HCT116 (cell line): ENCODE measurements around the gene SPTBN1.

ENCODE experiments used
- EGR1 ChIP-seq: IDR thresholded peaks from 2 replicates; pipeline ENCODE4 v1.6.1; 2012; ENCODE audit warnings: low read depth
- POLR2AphosphoS5 ChIP-seq: IDR thresholded peaks from 2 replicates; pipeline ENCODE4 v1.6.1; 2011; ENCODE audit warnings: mild to moderate bottlenecking, low read depth, low read length, moderate library complexity
- TCF7L2 ChIP-seq: IDR thresholded peaks from 2 replicates; pipeline ENCODE4 v1.7.0; 2011; ENCODE audit warnings: borderline replicate concordance, inconsistent platforms; ENCODE audit not compliant: insufficient read depth, insufficient read length; ENCODE audit errors: extremely low read depth
- ZNF274 ChIP-seq: fragments of 200-500 bp; sonication (Bioruptor generic); IDR thresholded peaks from 2 replicates; pipeline ENCODE4 v1.6.1; 2014; ENCODE audit warnings: mild to moderate bottlenecking, low read depth, low read length, inconsistent platforms
- TF ChIP-seq, protein P1 (sequence below): IDR thresholded peaks from 2 replicates; pipeline ENCODE4 v1.6.1; 2011; ENCODE audit warnings: mild to moderate bottlenecking, low read length, moderate library complexity; ENCODE audit not compliant: insufficient replicate concordance; ENCODE audit errors: extremely low read depth
- TF ChIP-seq, protein P2 (sequence below), 3 experiments: fragments of 200-600 bp in 1 of 3; sonication (generic) in 1 of 3; IDR thresholded peaks in 2 of 3; conservative IDR thresholded peaks in 1 of 3; 2 replicates each; pipeline ENCODE4 v1.5.1; 2012 to 2017; ENCODE audit warnings: low read depth in 2 of 3, low read length in 2 of 3, antibody characterized with exemption in 1 of 3, borderline replicate concordance in 1 of 3, control low read depth in 1 of 3, mild to moderate bottlenecking in 1 of 3, mixed read lengths in 1 of 3, mixed run types in 1 of 3, moderate library complexity in 1 of 3; ENCODE audit not compliant: insufficient read depth in 1 of 3

DNA sequence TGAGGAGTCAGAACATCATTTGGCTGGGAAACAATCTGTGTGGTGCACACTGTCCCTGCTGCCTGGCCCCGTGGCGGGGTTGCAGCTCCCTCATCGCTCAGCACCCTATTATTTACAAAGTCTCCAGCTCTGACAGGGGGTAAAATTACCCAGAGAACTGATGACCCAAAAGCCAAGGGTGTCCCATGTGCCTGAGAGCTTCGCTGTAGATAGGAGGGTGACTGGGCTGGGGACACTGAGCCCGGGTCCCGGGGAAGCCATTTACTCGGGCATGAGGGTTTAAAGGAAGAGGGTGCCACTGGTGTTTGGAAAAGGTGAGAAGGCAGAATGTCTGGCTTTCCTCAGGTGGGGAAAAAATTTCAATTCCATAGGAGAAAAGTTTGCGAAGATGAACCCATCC lies 219.2 kb downstream of the SPTBN1 start:
- TF ChIP-seq, protein P1, sequence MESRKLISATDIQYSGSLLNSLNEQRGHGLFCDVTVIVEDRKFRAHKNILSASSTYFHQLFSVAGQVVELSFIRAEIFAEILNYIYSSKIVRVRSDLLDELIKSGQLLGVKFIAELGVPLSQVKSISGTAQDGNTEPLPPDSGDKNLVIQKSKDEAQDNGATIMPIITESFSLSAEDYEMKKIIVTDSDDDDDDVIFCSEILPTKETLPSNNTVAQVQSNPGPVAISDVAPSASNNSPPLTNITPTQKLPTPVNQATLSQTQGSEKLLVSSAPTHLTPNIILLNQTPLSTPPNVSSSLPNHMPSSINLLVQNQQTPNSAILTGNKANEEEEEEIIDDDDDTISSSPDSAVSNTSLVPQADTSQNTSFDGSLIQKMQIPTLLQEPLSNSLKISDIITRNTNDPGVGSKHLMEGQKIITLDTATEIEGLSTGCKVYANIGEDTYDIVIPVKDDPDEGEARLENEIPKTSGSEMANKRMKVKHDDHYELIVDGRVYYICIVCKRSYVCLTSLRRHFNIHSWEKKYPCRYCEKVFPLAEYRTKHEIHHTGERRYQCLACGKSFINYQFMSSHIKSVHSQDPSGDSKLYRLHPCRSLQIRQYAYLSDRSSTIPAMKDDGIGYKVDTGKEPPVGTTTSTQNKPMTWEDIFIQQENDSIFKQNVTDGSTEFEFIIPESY = no peak
- TF ChIP-seq POLR2AphosphoS5 = no peak
- no peak for TF ChIP-seq EGR1
- TF ChIP-seq ZNF274 = no peak
- TF ChIP-seq TCF7L2 = no peak
- TF ChIP-seq, protein P2, sequence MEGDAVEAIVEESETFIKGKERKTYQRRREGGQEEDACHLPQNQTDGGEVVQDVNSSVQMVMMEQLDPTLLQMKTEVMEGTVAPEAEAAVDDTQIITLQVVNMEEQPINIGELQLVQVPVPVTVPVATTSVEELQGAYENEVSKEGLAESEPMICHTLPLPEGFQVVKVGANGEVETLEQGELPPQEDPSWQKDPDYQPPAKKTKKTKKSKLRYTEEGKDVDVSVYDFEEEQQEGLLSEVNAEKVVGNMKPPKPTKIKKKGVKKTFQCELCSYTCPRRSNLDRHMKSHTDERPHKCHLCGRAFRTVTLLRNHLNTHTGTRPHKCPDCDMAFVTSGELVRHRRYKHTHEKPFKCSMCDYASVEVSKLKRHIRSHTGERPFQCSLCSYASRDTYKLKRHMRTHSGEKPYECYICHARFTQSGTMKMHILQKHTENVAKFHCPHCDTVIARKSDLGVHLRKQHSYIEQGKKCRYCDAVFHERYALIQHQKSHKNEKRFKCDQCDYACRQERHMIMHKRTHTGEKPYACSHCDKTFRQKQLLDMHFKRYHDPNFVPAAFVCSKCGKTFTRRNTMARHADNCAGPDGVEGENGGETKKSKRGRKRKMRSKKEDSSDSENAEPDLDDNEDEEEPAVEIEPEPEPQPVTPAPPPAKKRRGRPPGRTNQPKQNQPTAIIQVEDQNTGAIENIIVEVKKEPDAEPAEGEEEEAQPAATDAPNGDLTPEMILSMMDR (IDR thresholded peaks at IDR 0.05 in 2 of 3, conservative IDR thresholded peaks at IDR 0.05 in 1 of 3; ENCODE audit: borderline replicate concordance in 1 of 3, insufficient read depth in 1 of 3, low read depth in 2 of 3, low read length in 2 of 3) = no peak
